ENCODE data around the gene POU2F1. TPM values are rescaled to one million over a fixed set of nuclear protein-coding genes. Genes with fewer than 3 reads are reported as not detected.

POU2F1 gene
- 4.7 and 7.2 TPM in 2 replicates for total RNA-seq

GRCh38 chr1:167220537-167221125, at the start of gene POU2F1:
POU2F1 (plus strand) TSS chr1:167220886; CDS start chr1:167220898, 12 bp downstream.
- peak; percentile 71 for DNase-seq (ENCODE audit: low read depth)
- TF ChIP-seq CTCF (conservative IDR thresholded peaks at IDR 0.05; ENCODE audit: low read depth, low read length) = peak; percentile 66
- H3K4me3 ChIP-seq (ENCODE audit: low read depth, low read length) = peak within 1 kb of the TSS; percentile 92

GRCh38 chr1:167171286-167171929, 49.3 kb upstream of the POU2F1 start:
- DNase-seq (ENCODE audit: low read depth) = no peak
- no peak for TF ChIP-seq CTCF (conservative IDR thresholded peaks at IDR 0.05; ENCODE audit: low read depth, low read length)

GRCh38 chr1:167173516-167174184, 47.0 kb upstream of the POU2F1 start:
- no peak for DNase-seq (ENCODE audit: low read depth)
- no peak for TF ChIP-seq CTCF (conservative IDR thresholded peaks at IDR 0.05; ENCODE audit: low read depth, low read length)
- no peak overlapping the region for H3K4me3 ChIP-seq (ENCODE audit: low read depth, low read length)

More at GRCh38 chr1:167171286-167171929, 49.3 kb upstream of the POU2F1 start:
- H3K4me3 ChIP-seq (ENCODE audit: low read depth, low read length) = no peak overlapping the region

GRCh38 chr1:167175901-167176300, 44.8 kb upstream of the POU2F1 start:
- DNase-seq (ENCODE audit: low read depth) = no peak
- H3K4me3 ChIP-seq (ENCODE audit: low read depth, low read length) = no peak overlapping the region
- TF ChIP-seq CTCF (conservative IDR thresholded peaks at IDR 0.05; ENCODE audit: low read depth, low read length) = no peak

- H3K4me3 ChIP-seq (ENCODE audit: low read depth, low read length) = no peak overlapping the region
- TF ChIP-seq CTCF (conservative IDR thresholded peaks at IDR 0.05; ENCODE audit: low read depth, low read length) = no peak
- no peak for DNase-seq (ENCODE audit: low read depth)
Observed at GRCh38 chr1:167178831-167179230, 41.9 kb upstream of the POU2F1 start.

GRCh38 chr1:167182571-167183320, 37.9 kb upstream of the POU2F1 start:
- H3K4me3 ChIP-seq (ENCODE audit: low read depth, low read length) = no peak overlapping the region
- TF ChIP-seq CTCF (conservative IDR thresholded peaks at IDR 0.05; ENCODE audit: low read depth, low read length) = no peak
- no peak for DNase-seq (ENCODE audit: low read depth)
